ENCODE data around the gene BMF.

Gene BMF

DNA sequence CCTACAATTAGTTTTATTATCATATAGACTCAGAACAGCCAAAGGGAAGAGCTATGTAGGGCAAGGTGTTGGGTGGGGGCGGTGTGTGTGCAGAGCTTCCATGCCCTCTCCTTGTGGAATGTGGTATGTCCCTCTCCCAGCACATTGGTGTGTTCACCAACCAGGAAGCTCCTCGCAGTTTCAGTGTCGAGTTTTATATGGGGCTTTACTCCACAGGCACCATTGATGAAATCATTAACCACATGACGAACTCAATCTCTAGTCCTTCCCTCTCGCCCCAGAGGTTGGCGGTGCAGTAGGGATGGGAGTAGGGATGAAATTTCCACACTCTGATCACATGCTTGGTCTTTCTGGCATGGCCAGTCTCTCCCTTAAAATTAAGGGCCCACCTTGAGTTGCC, 56.1 kb downstream of the BMF start:
- in situ Hi-C loops (cut with MboI; ENCODE audit: low sequenced_read_pairs), result loop anchor here (5.0 kb wide), 1 partner anchor 50 kb away; no protein-coding TSS in a partner anchor

DNA sequence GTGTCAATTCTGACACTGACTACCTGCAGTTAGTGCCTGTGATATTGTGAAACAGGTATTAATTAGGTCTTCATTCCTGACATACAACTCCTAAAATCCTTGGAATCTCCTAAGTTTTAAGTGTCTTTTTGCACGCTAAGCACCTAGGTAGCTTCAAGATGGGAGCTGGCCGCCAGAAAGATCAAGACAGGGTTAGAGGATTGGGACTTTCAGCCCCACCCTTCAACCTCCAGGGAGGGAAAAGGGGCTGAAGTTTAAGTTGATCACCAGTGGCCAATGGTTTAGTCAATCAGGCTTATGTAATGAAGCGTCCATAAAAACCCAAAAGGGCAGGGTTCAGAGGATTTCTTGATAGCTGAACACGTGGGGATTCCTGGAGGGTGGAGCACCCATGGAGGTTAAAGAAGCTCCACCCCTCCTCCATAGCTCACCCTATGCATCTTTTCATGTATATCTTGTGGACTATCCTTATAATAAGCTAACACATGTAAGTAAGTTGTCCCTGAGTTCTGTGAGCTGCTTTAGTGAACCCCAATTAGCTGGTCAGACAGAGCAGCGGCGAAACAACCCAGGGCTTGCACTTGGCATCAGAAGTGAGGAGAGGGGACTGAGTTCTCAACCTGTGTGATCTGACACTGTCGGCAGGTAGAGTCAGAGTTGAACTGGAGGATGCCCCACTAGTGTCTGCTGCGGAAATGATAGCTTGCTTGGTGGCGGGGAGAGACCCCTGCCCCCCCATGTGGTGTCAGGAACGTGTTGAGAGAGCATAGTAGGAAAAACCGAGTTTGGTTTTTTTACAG, 56.9 kb downstream of the BMF start:
- in situ Hi-C loops (cut with MboI; ENCODE audit: low sequenced_read_pairs), result loop anchor here (5.0 kb wide), 1 partner anchor 50 kb away; no protein-coding TSS in a partner anchor

DNA sequence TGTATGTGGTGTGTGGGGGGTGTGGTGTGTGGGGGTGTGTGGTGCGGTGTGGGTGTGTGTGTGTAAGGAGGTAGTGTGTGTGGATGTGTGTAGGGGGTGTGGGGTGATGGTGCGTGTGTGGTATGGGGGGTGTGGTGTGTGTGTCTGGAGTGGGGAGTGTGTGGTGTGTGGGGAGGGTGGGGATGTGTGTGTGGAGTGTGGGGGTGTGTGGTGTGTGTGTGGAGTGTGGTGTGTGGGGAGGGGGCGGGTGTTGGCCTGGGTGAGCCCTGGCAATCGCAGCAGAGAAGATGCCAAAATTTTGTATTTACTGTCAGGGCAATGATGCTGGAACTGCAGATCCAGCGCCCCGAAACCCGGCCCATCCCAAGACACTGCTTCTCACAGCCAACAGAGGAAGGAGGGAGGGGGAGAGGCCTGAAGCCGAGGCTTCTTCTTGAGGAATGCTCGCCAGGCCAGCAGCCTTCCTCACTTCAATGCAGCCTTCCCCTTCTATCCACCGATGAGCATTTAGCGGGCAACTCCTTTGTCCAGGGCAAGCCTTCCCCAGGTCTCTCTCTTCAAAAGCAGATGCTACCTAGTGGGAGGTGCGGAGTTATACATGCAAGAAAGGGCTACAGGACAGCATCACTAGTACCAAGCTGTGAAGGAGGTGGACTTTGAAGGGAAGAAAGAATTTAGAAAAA, 57.8 kb downstream of the BMF start:
- in situ Hi-C loops (cut with MboI; ENCODE audit: low sequenced_read_pairs), result loop anchor here (5.0 kb wide), 1 partner anchor 51 kb away; no protein-coding TSS in a partner anchor

DNA sequence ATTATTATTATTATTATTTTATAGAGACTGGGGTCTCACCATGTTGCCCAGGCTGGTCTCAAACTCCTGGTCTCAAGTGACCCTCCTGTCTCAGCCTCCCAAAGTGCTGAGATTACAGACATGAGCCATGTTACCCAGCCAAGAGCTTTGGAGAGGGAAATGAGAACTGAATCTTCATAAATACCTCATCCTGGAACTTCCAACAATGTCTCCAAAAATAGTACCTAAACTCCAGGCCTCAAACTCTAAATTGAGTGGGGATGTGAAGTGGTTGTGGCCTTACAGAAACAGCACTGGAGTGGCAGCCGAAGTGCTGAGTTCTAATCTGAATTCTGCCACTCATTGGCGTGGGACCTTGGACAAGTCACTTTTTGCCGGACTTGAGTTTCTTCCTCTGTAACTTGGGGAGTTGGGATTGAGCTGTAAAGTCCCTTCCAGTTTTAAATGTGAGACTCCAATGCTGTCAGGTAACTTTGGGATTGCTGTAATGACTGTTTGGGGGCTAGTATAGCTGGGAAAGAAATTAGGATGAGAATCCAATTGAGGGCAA, 59.7 kb downstream of the BMF start:
- in situ Hi-C loops (cut with MboI; ENCODE audit: low sequenced_read_pairs), result loop anchor here (10.0 kb wide), 2 partner anchors 146 to 226 kb away; no protein-coding TSS in a partner anchor

DNA sequence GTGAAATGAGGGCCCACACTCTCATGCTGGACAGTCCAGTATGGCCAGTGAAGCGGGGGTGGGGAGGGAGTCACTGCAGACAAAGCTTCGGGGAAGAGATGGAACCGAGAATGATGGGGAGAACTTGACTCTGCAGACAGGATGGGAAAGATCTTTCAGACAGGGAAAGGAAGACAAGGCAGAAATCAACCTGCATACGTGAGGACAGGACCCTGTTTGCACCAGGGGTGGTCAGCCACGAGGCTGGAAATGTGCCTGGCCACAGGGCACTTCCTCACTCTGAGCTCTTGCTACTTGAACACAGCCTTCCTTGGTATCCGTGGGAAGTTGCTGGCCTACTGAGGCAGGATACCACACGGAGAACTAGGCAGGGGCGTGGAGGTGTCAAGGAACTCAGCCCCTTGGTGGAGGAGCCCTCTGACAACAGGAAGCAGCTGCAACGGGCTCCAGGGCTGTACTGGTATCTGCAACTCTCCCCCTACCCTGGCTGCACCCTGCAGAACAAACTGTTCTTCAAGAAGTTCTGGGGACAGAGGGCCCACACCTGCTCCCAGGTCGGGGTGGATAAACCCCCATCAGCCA, 60.4 kb downstream of the BMF start:
- in situ Hi-C loops (cut with MboI; ENCODE audit: low sequenced_read_pairs), result loop anchor here (10.0 kb wide), 2 partner anchors 146 to 226 kb away; no protein-coding TSS in a partner anchor

DNA sequence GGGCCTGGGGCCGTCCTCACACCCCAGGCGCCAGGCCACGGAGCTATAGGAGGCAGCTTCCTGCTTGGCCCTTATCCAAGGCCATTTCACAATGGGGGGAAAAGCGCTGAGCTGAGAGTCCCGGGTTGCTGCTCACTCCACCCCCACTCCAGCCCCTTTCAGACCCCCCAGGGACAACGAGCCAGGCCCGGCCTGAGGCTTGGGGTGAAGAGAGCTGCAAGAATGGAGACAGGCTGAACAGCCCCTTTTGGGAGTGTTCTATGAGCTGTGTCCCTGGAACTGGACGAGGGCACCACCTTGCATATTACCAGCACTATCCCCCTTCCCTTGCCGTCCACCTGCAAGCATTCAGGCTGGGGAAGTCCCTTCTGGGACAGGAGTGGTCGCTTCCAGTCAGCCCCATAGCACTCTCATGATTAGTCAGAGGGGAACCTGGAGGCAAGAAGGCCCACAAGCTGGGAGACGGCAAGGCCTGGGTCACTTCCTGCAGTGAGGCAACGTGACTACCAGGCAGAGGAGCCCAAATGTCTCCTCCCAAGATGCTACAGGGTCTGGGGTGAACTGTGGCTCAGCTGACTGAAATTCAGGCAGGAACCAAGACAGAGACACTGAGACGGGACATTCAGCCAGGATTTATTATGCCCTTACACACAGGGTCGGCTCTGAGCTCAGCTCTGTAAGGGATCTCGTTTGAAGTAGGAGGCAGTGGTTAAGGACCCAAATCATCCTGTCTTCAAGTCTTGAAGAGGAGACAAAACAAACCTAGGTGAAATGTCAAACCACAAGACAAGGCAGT, 61.1 kb downstream of the BMF start:
- in situ Hi-C loops (cut with MboI; ENCODE audit: low sequenced_read_pairs), result loop anchor here (10.0 kb wide), 2 partner anchors 147 to 227 kb away; no protein-coding TSS in a partner anchor

DNA sequence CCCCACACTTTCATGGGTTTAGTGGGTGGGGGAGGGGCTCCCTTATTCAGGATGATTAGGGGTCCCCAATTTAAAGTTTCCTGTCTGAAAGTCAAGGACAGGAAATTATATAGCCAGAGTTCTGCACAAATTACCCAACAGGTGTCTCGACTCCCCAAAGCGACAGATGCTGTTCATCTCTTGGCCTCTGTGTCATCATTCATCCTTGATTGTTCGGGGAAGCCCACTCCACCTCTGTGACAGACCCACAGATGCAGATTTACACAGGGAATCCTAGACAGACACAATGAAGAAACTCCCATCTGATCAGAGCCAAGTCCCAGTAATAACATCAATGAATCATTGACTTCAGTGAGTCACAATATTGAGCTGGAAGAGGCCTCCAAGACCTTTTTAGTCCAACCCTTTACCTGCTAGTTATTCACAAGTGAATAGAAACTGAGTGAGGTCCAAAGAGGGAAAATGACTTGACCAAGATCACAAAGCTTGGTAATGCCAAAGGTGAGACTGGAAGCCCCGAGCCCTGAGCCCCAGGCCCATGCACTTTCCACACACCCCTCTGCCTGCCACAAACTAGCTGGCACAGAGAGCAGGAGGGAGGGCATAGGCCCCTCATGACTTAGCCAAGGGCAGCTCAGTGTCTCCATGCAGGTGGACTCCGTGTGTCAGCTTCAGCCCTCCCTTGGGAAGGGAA, 61.8 kb downstream of the BMF start:
- in situ Hi-C loops (cut with MboI; ENCODE audit: low sequenced_read_pairs), result loop anchor here (10.0 kb wide), 2 partner anchors 148 to 228 kb away; no protein-coding TSS in a partner anchor

DNA sequence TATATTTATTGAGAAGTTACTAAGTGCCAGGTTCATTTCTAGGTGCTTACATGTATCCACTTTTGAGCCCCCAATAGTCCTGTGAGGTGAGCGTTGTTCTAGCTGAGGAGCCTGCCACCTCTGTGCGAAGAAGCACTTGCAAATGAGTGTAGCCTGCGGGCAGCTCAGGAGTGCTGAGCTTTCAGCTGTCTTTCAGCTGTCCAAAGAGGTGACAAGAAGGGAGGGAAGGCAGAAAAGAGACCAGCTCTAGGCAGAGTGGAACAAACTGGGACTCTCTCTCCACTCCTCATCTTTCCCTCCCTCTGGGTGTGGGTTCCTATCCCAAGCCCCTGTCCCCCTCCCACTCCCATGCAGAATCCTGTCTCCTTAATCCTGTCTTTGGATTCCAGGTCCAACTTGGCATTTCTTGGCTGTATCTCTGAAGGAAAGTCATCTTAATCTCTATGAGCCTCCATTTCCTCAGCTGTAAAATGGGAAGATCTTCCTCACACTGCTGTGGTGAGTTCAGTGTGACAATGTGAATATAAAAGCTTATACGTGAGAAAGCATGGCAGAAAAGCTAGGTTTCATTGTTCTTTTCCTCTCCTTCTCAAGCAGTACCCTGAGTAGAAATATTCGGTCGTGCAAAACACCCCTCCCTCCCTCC, 63.0 kb downstream of the BMF start:
- in situ Hi-C loops (cut with MboI; ENCODE audit: low sequenced_read_pairs), result loop anchor here (10.0 kb wide), 2 partner anchors 149 to 229 kb away; no protein-coding TSS in a partner anchor

DNA sequence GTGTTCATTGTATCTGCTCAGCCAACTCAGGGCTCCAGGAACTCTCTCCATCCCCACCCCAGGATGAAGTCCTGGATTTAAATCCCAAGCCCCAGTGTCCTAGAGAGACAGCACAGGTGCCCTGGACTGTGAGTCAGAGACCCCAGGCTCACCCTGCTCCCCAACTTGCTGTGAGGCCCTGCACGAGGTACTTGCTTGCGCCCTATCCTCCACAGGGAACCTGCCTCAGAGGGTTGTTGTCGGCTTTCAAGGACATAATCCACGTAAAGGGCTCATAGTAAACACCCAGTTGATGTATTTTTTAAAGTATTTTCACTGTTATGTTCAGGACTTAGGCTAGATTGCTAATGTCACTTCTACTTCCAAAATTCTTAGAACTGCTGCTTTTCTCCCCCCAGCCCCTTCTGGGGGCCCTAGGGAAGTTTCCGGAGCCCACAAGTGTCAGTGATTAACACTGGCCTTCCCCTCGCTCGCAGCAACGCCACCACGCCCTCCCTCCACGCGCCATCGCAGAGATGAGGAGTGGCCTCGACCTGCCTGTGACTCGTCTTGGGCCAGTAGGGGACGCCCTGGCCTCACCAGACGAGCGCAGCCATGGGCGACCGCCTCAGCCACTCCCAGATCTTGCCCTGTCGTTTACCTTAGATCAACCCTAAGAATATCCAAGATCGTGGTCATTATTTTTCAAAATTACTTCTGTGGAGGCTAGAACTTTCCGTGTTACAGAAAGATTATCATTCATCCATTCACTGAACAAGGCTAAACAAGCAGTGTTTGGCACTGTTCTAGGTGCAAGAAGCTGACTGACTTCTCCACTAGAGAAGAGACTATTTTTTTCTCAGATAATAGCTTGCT, 63.7 kb downstream of the BMF start:
- in situ Hi-C loops (cut with MboI; ENCODE audit: low sequenced_read_pairs), result loop anchor here (10.0 kb wide), 2 partner anchors 150 to 230 kb away; no protein-coding TSS in a partner anchor

DNA sequence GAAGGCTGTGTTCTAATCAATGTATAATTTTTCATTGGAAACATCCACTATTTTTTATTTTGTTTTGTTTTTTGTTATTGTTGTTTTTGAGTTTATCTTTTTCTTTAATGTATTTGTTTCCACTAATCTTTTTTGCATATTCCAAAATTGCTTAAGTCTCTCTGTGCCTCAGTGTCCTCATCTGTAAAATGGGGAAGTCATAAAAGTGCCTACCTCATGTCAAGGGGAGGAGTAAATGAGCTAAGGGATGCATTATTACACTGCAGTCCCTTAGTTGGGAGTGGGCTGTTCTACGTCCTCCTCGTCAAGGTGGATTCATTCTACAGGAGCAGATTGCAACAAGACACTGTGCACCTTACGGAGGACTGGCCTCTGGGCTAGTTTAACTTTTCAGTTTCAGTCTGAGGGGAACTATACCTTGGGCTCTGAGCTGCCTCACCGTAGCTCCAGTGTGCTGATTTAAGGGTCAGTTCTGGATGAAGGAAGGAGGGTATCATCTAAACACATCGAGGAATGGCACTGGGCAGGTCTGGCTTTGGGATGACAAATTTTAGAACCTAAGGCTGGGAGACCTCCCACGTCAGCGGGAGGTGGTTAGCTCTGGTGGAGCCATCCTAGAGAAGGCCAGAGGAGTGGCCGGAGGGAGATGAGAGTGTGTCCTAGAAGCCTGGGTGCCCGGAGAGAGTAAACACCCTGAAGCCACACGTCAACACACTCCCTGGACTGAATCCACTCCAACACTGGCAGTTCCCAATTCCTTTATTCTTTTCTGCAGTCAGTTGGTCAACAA, 64.6 kb downstream of the BMF start:
- in situ Hi-C loops (cut with MboI; ENCODE audit: low sequenced_read_pairs), result loop anchor here (10.0 kb wide), 2 partner anchors 151 to 231 kb away; no protein-coding TSS in a partner anchor

DNA sequence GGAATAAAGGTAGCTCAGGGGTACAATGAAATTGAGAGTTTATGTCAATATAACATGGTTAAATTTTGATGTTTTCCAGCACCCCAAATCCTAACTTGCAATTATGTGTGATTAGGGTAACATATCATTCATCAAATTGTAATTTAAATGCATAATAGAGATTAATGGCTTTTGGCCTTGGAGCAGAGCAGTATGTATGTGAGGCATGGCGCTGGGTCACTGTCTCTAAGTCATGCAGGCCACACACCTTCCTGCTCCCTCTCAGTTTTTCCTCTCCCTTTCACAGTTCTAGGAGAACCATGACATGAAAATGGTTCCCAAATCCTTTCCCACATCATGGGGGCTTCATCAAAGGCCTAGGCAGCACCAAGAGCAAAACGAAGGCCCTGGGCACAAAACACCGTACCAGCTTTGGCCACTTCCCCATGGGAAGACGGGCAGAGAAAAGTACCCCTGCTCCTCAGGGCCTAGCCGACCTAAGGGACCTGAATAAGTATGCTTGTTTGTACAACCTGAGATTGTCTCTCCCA, 65.8 kb downstream of the BMF start:
- in situ Hi-C loops (cut with MboI; ENCODE audit: low sequenced_read_pairs), result loop anchor here (10.0 kb wide), 2 partner anchors 152 to 232 kb away; no protein-coding TSS in a partner anchor

DNA sequence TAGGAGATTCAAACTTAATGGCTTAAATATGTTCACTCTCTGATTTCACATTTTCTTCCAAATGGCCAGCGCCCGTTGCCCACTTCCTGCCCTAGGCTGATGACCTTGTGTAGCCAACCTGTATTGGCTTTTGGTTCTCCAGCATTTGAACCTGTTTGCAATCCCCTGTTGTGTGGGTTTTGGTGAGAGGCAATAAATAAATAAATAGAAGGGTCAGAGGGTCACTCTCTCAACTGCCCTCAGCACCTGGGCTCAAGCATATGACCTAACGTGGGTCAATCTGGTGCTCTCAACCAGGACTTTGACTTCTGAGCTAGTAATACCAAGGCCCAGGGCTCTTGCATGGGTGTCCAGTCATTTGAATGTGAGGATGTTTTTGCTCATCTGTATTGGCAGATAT, 67.9 kb downstream of the BMF start:
- in situ Hi-C loops (cut with MboI; ENCODE audit: low sequenced_read_pairs), result loop anchor here (10.0 kb wide), 2 partner anchors 154 to 234 kb away; no protein-coding TSS in a partner anchor

DNA sequence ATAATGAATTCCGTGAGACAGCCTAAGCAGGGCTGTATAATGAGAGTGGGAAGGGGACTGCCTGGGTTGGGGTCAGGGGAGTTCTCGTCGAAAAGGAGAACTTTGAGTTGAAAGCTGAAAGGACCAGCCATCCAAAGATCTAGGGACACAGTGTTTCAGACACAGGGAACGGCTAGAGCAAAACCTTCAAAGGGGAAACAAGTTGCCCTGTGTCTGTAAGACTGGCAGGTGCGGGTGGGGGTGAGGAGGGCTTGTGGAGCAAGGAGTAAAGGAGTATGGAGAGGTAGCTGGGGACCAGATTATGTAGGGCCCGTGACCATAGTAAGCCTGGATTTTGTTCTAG, 68.4 kb downstream of the BMF start:
- in situ Hi-C loops (cut with MboI; ENCODE audit: low sequenced_read_pairs), result loop anchor here (10.0 kb wide), 2 partner anchors 155 to 235 kb away; no protein-coding TSS in a partner anchor

DNA sequence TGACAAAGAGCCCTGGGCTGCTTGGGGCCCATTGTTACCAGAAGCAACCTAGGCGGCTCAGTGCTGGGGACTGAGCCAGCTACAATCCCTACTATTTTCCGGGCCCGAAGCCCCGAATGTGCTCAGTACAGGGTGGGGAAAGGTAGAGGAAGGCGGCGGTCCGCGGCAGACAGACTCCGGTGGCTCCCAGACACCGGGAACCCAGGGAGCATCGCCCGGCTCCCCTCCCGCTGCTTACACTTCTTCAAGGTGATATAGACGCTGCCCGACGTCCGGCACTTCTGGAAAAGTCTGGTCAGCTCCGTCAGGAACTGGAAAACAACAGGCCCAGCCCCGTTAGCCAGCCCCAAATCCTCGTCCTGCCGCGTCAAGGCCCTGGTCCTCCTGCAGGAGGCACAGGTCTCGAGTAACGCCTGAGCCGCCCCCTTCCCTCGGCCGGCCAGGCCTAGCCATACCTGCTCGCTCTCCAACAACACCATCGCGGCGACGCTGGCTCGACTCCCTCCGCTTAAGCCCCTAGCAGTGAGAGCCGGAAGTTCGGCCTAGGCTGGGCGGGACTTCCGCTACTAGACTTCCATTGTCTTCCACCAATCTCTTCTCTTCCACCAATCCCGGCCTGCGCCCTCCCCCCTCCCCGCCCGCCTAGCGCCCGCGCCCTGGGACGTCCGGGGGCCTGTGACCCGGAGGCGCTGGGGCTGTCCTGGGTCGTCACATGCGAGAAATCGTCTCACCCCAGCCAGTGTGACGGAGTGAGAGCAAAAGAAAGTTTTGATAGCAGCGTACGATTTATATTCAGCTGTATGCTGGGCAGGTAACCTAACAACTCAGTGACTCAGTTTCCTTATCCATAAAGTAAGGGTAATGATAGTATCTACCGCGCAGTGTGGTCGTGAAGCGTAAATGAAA, 69.8 kb downstream of the BMF start, which contains the start of gene SRP14:
TSS of gene SRP14 (minus strand) at position 544 of the 906 bp plus-strand sequence. CDS start at position 479, 65 bp downstream.
- in situ Hi-C loops (cut with MboI; ENCODE audit: low sequenced_read_pairs), result no loop called here

DNA sequence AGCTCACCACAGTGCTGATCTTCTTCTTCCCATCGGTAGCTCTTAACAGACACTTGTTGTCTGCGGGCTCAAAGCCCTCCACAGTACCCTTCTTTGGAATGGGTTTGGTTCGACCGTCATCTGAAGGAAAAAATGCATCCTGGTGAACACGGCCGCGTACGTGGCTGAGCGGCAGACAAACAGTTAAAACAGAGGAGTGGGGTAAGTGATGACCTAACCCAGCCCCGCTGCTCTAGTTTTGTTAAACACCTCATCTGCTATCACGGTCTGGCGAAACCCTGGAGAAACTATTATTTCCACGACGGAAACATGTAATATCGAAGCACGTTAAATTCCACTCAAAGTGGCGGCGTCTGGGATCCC, 70.4 kb downstream of the BMF start:
- in situ Hi-C loops (cut with MboI; ENCODE audit: low sequenced_read_pairs), result no loop called here

All from HL-60/S4 (cell line).